HuH-7.5 (cell line): ENCODE results near the gene FTH1.
A peak's percentile ranks its signal among the peaks of the same experiment; 100 is the strongest.
"Not testable (repeated sequence)": the region's sequence is repeated elsewhere in the genome, so short reads cannot be mapped to it uniquely, and the experiment has no call there.

Source experiments
- DNase-seq: peaks from one replicate; pipeline ENCODE4 v3.0.0; 2011; ENCODE audit warnings: low spot score

FTH1 gene

GRCh38 chr11:61967116-61967923, at the start of gene FTH1:
TSS of gene FTH1 (minus strand) at chr11:61967634. CDS start at chr11:61967425, 209 bp downstream.
- peak; percentile 97 for DNase-seq

- no peak for DNase-seq
These were observed 48.2 kb upstream of the FTH1 start for GRCh38 chr11:62015615-62016014.

GRCh38 chr11:62013537-62014476, 46.4 kb upstream of the FTH1 start:
- no peak for DNase-seq

GRCh38 chr11:62012832-62013461, 45.5 kb upstream of the FTH1 start:
- DNase-seq, result no peak

GRCh38 chr11:62012451-62012831, 45.0 kb upstream of the FTH1 start:
- no peak for DNase-seq

- DNase-seq, result no peak
These were observed 44.4 kb upstream of the FTH1 start for GRCh38 chr11:62011881-62012280.

- no peak for DNase-seq
These were observed 43.6 kb upstream of the FTH1 start for GRCh38 chr11:62010935-62011528.

- DNase-seq, result no peak
These were observed 40.8 kb upstream of the FTH1 start for GRCh38 chr11:62008193-62008592.

GRCh38 chr11:62004473-62004872, 37.0 kb upstream of the FTH1 start:
- no peak for DNase-seq

- DNase-seq, result not testable (repeated sequence)
These were observed 34.8 kb upstream of the FTH1 start for GRCh38 chr11:62002283-62002682.

- DNase-seq, result peak; percentile 75
These were observed 34.2 kb upstream of the FTH1 start for GRCh38 chr11:62001450-62002191.

- peak; percentile 73 for DNase-seq
These were observed 33.4 kb upstream of the FTH1 start for GRCh38 chr11:62000539-62001446.

GRCh38 chr11:61999141-61999975, 31.9 kb upstream of the FTH1 start:
- DNase-seq, result no peak

- no peak for DNase-seq
These were observed 29.5 kb upstream of the FTH1 start for GRCh38 chr11:61996933-61997332.

GRCh38 chr11:61994981-61995380, 27.5 kb upstream of the FTH1 start:
- DNase-seq, result no peak

- no peak for DNase-seq
These were observed 18.4 kb upstream of the FTH1 start for GRCh38 chr11:61985869-61986268.

GRCh38 chr11:61983419-61983818, 16.0 kb upstream of the FTH1 start:
- DNase-seq, result no peak

GRCh38 chr11:61980783-61981541, 13.5 kb upstream of the FTH1 start:
- peak; percentile 82 for DNase-seq
